Measurements from ENCODE around the gene MSL3B.

The MSL3B gene

DNA sequence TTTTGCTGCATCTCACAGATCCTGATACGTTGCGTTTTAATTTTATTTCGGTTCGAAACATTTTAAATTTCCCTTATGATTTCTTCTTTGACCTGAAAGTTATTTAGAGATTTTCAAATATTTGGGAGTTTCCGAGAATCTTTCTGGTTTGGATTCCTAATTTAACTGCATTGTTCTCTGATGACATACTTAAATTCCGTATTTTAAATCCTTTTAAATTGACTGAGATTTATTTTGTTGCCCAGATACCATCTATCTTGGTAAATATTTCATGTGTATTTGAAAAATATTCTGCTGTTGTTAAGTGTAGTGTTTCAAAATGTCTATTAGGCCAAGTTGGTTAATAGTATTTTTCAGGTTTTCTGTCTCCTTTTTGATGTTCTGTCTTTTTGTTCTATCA is 52.3 kb downstream of the MSL3B start:
- peak; percentile 18 for DNase-seq (ENCODE audit: low read depth)
- no peak overlapping the region for H3K4me3 ChIP-seq (ENCODE audit: control insufficient read depth, low read depth, low read length)
- TF ChIP-seq, protein P1, sequence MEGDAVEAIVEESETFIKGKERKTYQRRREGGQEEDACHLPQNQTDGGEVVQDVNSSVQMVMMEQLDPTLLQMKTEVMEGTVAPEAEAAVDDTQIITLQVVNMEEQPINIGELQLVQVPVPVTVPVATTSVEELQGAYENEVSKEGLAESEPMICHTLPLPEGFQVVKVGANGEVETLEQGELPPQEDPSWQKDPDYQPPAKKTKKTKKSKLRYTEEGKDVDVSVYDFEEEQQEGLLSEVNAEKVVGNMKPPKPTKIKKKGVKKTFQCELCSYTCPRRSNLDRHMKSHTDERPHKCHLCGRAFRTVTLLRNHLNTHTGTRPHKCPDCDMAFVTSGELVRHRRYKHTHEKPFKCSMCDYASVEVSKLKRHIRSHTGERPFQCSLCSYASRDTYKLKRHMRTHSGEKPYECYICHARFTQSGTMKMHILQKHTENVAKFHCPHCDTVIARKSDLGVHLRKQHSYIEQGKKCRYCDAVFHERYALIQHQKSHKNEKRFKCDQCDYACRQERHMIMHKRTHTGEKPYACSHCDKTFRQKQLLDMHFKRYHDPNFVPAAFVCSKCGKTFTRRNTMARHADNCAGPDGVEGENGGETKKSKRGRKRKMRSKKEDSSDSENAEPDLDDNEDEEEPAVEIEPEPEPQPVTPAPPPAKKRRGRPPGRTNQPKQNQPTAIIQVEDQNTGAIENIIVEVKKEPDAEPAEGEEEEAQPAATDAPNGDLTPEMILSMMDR (IDR thresholded peaks at IDR 0.05; ENCODE audit: control insufficient read depth, insufficient read depth, low read depth, low read length, missing control alignments): no peak

All from AG09309 (cell line).